ENCODE data around the gene SUMF1. TPM values are rescaled to one million over a fixed set of nuclear protein-coding genes. Genes with fewer than 3 reads are reported as not detected.

Gene SUMF1
- total and polyA plus RNA-seq, 12 donors, result 8.0 to 109 (median 39.0) TPM

DNA sequence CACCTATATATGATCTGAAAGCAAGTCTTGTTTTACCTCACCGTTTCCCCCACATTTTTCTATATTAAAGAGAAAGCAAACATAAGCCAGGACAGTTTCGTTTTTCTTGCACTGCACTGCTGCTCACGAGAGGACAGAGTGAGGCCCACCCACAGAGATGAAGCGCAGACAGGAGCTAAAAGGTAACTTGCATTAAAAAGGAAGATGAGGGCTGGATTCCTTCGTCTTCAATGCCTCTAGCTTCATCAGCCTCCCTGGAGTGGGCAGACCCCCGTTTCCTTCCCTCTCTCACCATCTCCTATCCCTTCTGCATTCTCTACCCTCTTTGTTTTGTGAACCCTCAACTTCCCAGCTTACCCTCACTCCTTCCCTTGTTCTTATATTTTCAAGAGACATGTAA, 18.9 kb downstream of the SUMF1 start:
- WGBS, 4 donors, result 81 to 90% (median 85%) methylated on average over 6 of the region's 6 CpGs
- Histone ChIP-seq H3K4me1 (replicated peaks in 1 of 2) (no peaks in the 10 kb centered on the region), H3K4me3 (no peak overlapping the region), H3K27me3 (no peaks in the 10 kb centered on the region), H3K36me3 (replicated peaks in 1 of 2) (peaks cover 0 to 8% of the 10 kb centered on the region in 2 donors), H3K9me3 (replicated peaks in 1 of 3) (no peaks in the 10 kb centered on the region), H3K27ac (no peak overlapping the region)
- DNase-seq, result no peak
- intact Hi-C loops (cut with DNase I), result no loop called here
- TF ChIP-seq POLR2A (IDR thresholded peaks at IDR 0.05), result no peak
- TF ChIP-seq CTCF (IDR thresholded peaks at IDR 0.05), result no peak

- no peak for TF ChIP-seq POLR2A (IDR thresholded peaks at IDR 0.05)
- no peak for TF ChIP-seq CTCF (IDR thresholded peaks at IDR 0.05)
- H3K27me3 ChIP-seq, result no peaks in the 10 kb centered on the region
- H3K4me3 ChIP-seq, result no peak overlapping the region
- H3K4me1 ChIP-seq (replicated peaks in 1 of 2), result no peaks in the 10 kb centered on the region
- no peak overlapping the region for H3K27ac ChIP-seq
- WGBS, 4 donors, result 87 to 95% (median 91%) methylated on average over 3 of the region's 3 CpGs
- H3K9me3 ChIP-seq (replicated peaks in 1 of 3), result no peaks in the 10 kb centered on the region
- peaks cover 0 to 8% of the 10 kb centered on the region in 2 donors for H3K36me3 ChIP-seq (replicated peaks in 1 of 2)
- DNase-seq, result no peak
- intact Hi-C loops (cut with DNase I), result no loop called here
Observed at GRCh38 chr3:4447295-4447999, 19.6 kb downstream of the SUMF1 start.

DNA sequence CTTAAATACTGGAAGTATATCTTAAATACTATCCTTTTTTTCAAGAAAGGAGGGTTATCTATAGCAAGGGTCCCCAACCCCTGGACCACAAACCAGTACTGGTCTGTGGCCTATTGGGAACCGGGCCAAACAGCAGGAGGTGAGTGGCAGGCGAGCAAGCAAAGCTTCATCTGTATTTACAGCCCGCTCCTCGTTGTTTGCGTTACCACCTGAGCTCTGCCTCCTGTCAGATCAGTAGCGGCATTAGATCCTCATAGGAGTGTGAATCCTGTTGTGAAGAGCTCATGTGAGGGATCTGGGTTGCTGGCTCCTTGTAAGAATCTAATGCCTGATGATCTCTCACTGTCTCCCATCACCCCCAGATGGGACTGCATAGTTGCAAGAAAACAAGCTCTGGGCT, 26.1 kb downstream of the SUMF1 start:
- H3K27ac ChIP-seq, result no peak overlapping the region
- no peak overlapping the region for H3K4me3 ChIP-seq
- no peaks in the 10 kb centered on the region for H3K27me3 ChIP-seq
- H3K36me3 ChIP-seq (replicated peaks in 1 of 2), result no peaks in the 10 kb centered on the region
- no peaks in the 10 kb centered on the region for H3K4me1 ChIP-seq (replicated peaks in 1 of 2)
- H3K9me3 ChIP-seq (replicated peaks in 1 of 3), result no peaks in the 10 kb centered on the region
- WGBS, 4 donors, result 88 to 95% (median 92%) methylated on average over 6 of the region's 6 CpGs
- intact Hi-C loops (cut with DNase I), result no loop called here
- no peak for DNase-seq
- TF ChIP-seq CTCF (IDR thresholded peaks at IDR 0.05), result no peak
- no peak for TF ChIP-seq POLR2A (IDR thresholded peaks at IDR 0.05)

DNA sequence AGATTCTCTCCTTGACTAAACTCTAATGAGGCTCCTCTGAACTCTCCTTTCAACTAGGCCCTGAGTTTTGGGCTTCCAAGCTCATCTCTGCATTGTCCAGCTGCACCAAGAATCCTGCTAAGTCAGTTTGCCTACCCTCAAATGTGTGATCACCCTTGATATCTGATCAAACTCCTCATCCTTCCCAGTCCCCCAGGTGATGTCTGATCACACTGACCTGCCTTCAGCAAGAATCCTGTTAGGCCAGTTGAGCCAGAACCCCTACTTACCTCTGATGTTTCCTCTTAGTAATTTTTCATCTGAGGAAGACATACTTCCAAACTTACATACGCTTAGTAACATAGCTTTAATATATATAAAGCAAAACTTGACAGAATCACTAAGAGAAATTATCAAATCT, 28.8 kb downstream of the SUMF1 start:
- intact Hi-C loops (cut with DNase I), result no loop called here
- 90 to 100% (median 98%) methylated on average over 1 of the region's 1 CpG for WGBS, 4 donors

More for the DNA sequence above, 28.8 kb downstream of the SUMF1 start:
- Histone ChIP-seq H3K4me1 (replicated peaks in 1 of 2) (no peaks in the 10 kb centered on the region), H3K9me3 (replicated peaks in 1 of 3) (no peaks in the 10 kb centered on the region), H3K36me3 (replicated peaks in 1 of 2) (no peaks in the 10 kb centered on the region), H3K4me3 (no peak overlapping the region), H3K27ac (no peak overlapping the region), H3K27me3 (no peaks in the 10 kb centered on the region)
- TF ChIP-seq POLR2A (IDR thresholded peaks at IDR 0.05), result no peak
- no peak for TF ChIP-seq CTCF (IDR thresholded peaks at IDR 0.05)
- no peak for DNase-seq

Measured in adrenal gland (tissue), 12 donors.